ENCODE results near the gene RBM20.
"Not testable (repeated sequence)": the region's sequence is repeated elsewhere in the genome, so short reads cannot be mapped to it uniquely, and the experiment has no call there.

RBM20 gene

GRCh38 chr10:110610308-110610774 is 33.8 kb upstream of the RBM20 start:
- no peak overlapping the region for H3K4me3 ChIP-seq (replicated peaks; ENCODE audit: low read depth, low read length)
- TF ChIP-seq CTCF (IDR thresholded peaks at IDR 0.05; ENCODE audit: low read depth, low read length, missing control alignments): peak; percentile 83
- DNase-seq (ENCODE audit: extremely low read depth, low read depth): no peak

GRCh38 chr10:110610781-110611180 is 33.4 kb upstream of the RBM20 start:
- not testable (repeated sequence) for DNase-seq (ENCODE audit: extremely low read depth, low read depth); H3K4me3 ChIP-seq (replicated peaks; ENCODE audit: low read depth, low read length)

GRCh38 chr10:110612087-110612486 is 32.0 kb upstream of the RBM20 start:
- DNase-seq (ENCODE audit: extremely low read depth, low read depth): no peak
- H3K4me3 ChIP-seq (replicated peaks; ENCODE audit: low read depth, low read length): no peak overlapping the region
- no peak for TF ChIP-seq CTCF (IDR thresholded peaks at IDR 0.05; ENCODE audit: low read depth, low read length, missing control alignments)

GRCh38 chr10:110612629-110613028 is 31.5 kb upstream of the RBM20 start:
- H3K4me3 ChIP-seq (replicated peaks; ENCODE audit: low read depth, low read length): no peak overlapping the region
- TF ChIP-seq CTCF (IDR thresholded peaks at IDR 0.05; ENCODE audit: low read depth, low read length, missing control alignments): no peak
- no peak for DNase-seq (ENCODE audit: extremely low read depth, low read depth)

GRCh38 chr10:110613341-110613995 is 30.7 kb upstream of the RBM20 start:
- H3K4me3 ChIP-seq (replicated peaks; ENCODE audit: low read depth, low read length): no peak overlapping the region
- TF ChIP-seq CTCF (IDR thresholded peaks at IDR 0.05; ENCODE audit: low read depth, low read length, missing control alignments): no peak
- DNase-seq (ENCODE audit: extremely low read depth, low read depth): no peak

- no peak for TF ChIP-seq CTCF (IDR thresholded peaks at IDR 0.05; ENCODE audit: low read depth, low read length, missing control alignments)
- no peak overlapping the region for H3K4me3 ChIP-seq (replicated peaks; ENCODE audit: low read depth, low read length)
- no peak for DNase-seq (ENCODE audit: extremely low read depth, low read depth)
Observed at GRCh38 chr10:110613996-110614495, 30.1 kb upstream of the RBM20 start.

GRCh38 chr10:110615057-110615747 is 28.9 kb upstream of the RBM20 start:
- no peak overlapping the region for H3K4me3 ChIP-seq (replicated peaks; ENCODE audit: low read depth, low read length)
- no peak for DNase-seq (ENCODE audit: extremely low read depth, low read depth)
- no peak for TF ChIP-seq CTCF (IDR thresholded peaks at IDR 0.05; ENCODE audit: low read depth, low read length, missing control alignments)
